AG04450 (cell line): Measurements from ENCODE around the gene RPS6KB2. TPM values are rescaled to one million over a fixed set of nuclear protein-coding genes. Genes with fewer than 3 reads are reported as not detected.

Source experiments
- CTCF ChIA-PET: fragments of 300-600, 350-600 bp; formaldehyde crosslinking; extraction: SDS; loops from one replicate; lab custom pipeline; 2022; ENCODE audit warnings: antibody characterized with exemption, inconsistent platforms; lab: Charles Lee
- POLR2A ChIA-PET: fragments of 350-600 bp; formaldehyde crosslinking; extraction: SDS; loops from one replicate; lab custom pipeline; 2021; ENCODE audit warnings: antibody characterized with exemption, inconsistent platforms; lab: Yijun Ruan, JAX
- DNase-seq: peaks from one replicate; pipeline ENCODE4 v3.0.0-alpha.2; 2011; ENCODE audit warnings: low read depth, low spot score
- H3K27ac ChIP-seq: one replicate; pipeline ENCODE4 v1.5.1; 2012; ENCODE audit warnings: low read depth, low read length, control low read depth
- H3K27me3 ChIP-seq: one replicate; pipeline ENCODE4 v1.6.0; 2012; ENCODE audit warnings: low read length; ENCODE audit not compliant: control insufficient read depth, insufficient read depth
- H3K4me3 ChIP-seq: 2 replicates; pipeline ENCODE4 v1.5.1; 2011; ENCODE audit warnings: mild to moderate bottlenecking, low read depth, low read length, control low read depth
- H3K9me3 ChIP-seq: 2 replicates; pipeline ENCODE4 v1.5.1; 2012; ENCODE audit warnings: low read length; ENCODE audit not compliant: control insufficient read depth, insufficient read depth
- polyA plus RNA-seq: library from polyadenylated mRNA; depleted of rRNA; stranded (reverse); fragments of >200 nt; gene quantifications from 2 replicates; pipeline ENCODE4 v1.2.3, GENCODE V29; 2011
- TF ChIP-seq, protein P1 (sequence below): IDR thresholded peaks from 2 replicates; pipeline ENCODE4 v1.5.1; 2011; ENCODE audit warnings: low read depth, low read length, control low read depth, inconsistent platforms

The RPS6KB2 gene
- polyA plus RNA-seq, 1 experiment = 36.0 TPM

DNA sequence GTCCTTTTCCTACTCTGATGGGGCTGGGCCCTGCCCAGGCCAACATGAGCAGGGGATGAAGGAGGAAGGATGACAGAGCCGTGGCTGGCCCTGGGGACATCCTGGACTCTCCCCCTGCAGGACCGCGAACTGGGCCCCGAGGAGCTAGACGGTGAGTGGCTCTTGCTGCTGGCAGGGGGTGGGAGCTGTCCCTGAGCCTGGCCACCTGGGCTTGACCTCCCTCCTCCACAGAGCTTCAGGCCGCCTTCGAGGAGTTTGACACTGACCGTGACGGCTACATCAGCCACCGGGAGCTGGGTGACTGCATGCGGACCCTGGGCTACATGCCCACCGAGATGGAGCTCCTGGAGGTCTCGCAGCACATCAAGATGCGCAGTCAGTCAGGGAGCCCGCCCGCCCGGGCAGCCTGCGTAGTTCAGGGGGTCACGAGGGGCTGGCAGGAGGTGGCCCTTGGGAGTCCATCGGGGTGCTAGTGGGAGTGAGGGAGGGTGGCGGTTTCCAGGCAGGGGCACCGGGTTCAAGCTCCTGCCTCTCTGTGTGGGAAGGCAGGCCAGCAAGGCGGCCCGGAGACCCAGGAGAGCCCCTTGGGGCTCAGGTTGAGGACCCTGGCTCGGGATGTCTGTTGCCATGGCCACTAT lies 27.9 kb downstream of the RPS6KB2 start:
- ChIA-PET CTCF (no interaction called here), POLR2A (no interaction called here)
- no peak for DNase-seq
- Histone ChIP-seq H3K27ac (no peak overlapping the region), H3K4me3 (no peak overlapping the region), H3K9me3 (no peaks in the 10 kb centered on the region; the same call in 1 of the 2 replicates), H3K27me3 (peaks cover 23% of the 10 kb centered on the region)
- TF ChIP-seq, protein P1, sequence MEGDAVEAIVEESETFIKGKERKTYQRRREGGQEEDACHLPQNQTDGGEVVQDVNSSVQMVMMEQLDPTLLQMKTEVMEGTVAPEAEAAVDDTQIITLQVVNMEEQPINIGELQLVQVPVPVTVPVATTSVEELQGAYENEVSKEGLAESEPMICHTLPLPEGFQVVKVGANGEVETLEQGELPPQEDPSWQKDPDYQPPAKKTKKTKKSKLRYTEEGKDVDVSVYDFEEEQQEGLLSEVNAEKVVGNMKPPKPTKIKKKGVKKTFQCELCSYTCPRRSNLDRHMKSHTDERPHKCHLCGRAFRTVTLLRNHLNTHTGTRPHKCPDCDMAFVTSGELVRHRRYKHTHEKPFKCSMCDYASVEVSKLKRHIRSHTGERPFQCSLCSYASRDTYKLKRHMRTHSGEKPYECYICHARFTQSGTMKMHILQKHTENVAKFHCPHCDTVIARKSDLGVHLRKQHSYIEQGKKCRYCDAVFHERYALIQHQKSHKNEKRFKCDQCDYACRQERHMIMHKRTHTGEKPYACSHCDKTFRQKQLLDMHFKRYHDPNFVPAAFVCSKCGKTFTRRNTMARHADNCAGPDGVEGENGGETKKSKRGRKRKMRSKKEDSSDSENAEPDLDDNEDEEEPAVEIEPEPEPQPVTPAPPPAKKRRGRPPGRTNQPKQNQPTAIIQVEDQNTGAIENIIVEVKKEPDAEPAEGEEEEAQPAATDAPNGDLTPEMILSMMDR = no peak

GRCh38 chr11:67457453-67457852 lies 29.2 kb downstream of the RPS6KB2 start:
- CTCF ChIA-PET = no interaction called here
- DNase-seq = no peak
- TF ChIP-seq, protein P1 = no peak

GRCh38 chr11:67458266-67458665 lies 30.0 kb downstream of the RPS6KB2 start:
- Histone ChIP-seq H3K27me3 (peaks cover 21% of the 10 kb centered on the region), H3K9me3 (no peaks in the 10 kb centered on the region; the same call in 1 of the 2 replicates), H3K27ac (no peak overlapping the region), H3K4me3 (no peak overlapping the region)
- ChIA-PET CTCF (interaction anchor here (0.5 kb wide), 1 partner anchor 21 kb away, joined by 5 read pairs; no protein-coding TSS in a partner anchor), POLR2A (interaction anchor here (0.6 kb wide), 1 partner anchor 9 kb away, joined by 3 read pairs; no protein-coding TSS in a partner anchor)
- DNase-seq = no peak
- TF ChIP-seq, protein P1 = no peak

More at GRCh38 chr11:67457453-67457852, 29.2 kb downstream of the RPS6KB2 start:
- POLR2A ChIA-PET = no interaction called here
- Histone ChIP-seq H3K4me3 (no peak overlapping the region), H3K27ac (no peak overlapping the region), H3K9me3 (no peaks in the 10 kb centered on the region; the same call in 1 of the 2 replicates), H3K27me3 (peaks cover 21% of the 10 kb centered on the region)

DNA sequence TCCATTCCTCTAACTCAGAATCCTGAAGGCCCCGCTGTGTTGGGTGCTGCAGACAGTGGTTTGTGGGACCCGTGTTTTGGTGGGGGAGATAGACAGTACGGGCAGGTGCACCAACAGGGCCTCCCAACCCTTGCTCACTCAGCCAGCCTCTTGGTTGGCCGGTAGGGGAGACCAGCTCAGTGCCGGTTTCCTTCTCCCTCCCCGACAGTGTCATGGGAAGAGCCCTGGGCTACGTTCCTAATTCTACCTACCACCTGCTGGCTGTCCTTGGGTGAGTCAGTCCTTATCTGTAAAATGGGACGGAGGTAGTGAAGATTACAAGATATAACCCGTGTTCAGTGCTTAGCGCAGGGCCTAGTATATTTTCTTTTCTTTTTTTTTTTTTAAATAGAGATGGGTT lies 34.9 kb downstream of the RPS6KB2 start:
- peaks cover 8% of the 10 kb centered on the region; the same call in 1 of the 2 replicates for H3K9me3 ChIP-seq
- no peak overlapping the region for H3K27ac ChIP-seq
- no peak for DNase-seq
- H3K27me3 ChIP-seq = peaks cover 2% of the 10 kb centered on the region
- TF ChIP-seq, protein P1 = no peak
- H3K4me3 ChIP-seq = no peak overlapping the region
- CTCF ChIA-PET = interaction anchor here (0.8 kb wide), 1 partner anchor 61 kb away, joined by 3 read pairs; the partner anchor contains the start of gene PPP1CA
- POLR2A ChIA-PET = no interaction called here
